Neural progenitor cell (in vitro differentiated cells): ENCODE results near the gene HDGFL2.

Experiments
- CTCF ChIP-seq: fragments of 200-600 bp; sonication (generic); IDR thresholded peaks from 2 replicates; pipeline ENCODE4 v1.5.1; 2017; ENCODE audit warnings: antibody characterized with exemption, mild to moderate bottlenecking
- EZH2 ChIP-seq: fragments of 200-600 bp; sonication (generic); IDR thresholded peaks from 2 replicates; pipeline ENCODE4 v1.6.1; 2017; ENCODE audit warnings: antibody characterized with exemption, mild to moderate bottlenecking, moderate library complexity
- EZH2phosphoT487 ChIP-seq: fragments of 200-600 bp; sonication (generic); IDR thresholded peaks from 2 replicates; pipeline ENCODE4 v1.6.1; 2017; ENCODE audit warnings: antibody characterized with exemption

DNA sequence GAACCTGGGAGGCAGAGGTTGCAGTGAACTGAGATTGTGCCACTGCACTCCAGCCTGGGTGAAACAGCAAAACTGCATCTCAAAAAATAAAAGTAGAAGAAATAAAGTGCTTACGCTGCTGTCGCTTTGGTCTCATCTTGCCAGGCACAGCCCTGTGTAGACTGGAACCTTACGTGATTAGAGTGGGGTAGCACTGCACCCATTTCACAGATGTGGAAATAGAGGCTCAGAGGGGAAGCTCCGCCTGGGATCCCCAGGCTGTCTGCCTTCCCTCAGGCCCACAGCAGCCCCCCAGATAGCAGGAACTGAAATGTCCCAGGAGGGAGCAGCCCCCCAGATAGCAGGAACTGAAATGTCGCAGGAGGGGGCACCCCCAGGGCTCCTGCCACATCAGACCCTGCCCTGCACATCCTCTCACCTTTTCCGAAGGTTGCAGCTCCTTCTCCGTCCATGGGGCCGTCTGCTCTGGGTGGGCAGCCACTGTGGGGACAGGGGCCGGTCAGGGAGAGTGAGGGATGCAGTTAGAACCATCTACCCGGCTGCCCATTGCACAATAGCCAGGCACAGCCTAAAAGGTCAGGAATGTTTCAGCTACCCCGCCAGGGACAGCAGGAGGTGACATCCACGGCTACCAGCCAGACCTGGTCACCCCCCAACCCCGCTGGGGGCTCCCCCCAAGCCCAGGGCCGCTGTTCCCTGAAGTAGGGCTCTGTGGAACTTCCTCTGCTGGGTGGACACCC lies 44.3 kb downstream of the HDGFL2 start:
- TF ChIP-seq CTCF (no peak), EZH2phosphoT487 (no peak), EZH2 (no peak)
